HG03442 (cell line): ENCODE data around the gene EFNB1.
"Not testable (repeated sequence)": the region's sequence is repeated elsewhere in the genome, so short reads cannot be mapped to it uniquely, and the experiment has no call there.

Source experiments
- ATAC-seq: cut with Tn5 transposase; IDR thresholded peaks from one replicate; pipeline ENCODE4 v1.9.1; 2021; ENCODE audit warnings: mild to moderate bottlenecking, moderate library complexity; ENCODE audit not compliant: unreplicated experiment

Gene EFNB1

GRCh38 chrX:68828740-68829581 is at the start of gene EFNB1:
TSS of gene EFNB1 (plus strand) at chrX:68829021. CDS start at chrX:68829777, 756 bp downstream.
- peak; percentile 91 for ATAC-seq

DNA sequence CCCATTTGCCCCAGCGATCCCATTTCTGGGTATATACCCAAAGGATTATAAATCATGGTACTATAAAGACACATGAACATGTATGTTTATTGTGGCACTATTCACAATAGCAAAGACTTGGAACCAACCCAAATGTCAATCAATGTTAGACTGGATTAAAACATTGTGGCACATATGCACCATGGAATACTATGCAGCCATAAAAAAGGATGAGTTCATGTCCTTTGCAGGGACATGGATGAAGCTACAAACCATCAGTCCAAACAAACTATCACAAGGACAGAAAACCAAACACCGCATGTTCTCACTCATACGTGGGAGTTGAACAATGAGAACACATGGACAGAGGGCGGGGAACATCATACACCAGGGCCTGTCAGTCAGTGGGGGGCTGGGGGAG is 47.5 kb upstream of the EFNB1 start:
- not testable (repeated sequence) for ATAC-seq

- no peak for ATAC-seq
Measured at GRCh38 chrX:68784816-68785215, 44.0 kb upstream of the EFNB1 start.

DNA sequence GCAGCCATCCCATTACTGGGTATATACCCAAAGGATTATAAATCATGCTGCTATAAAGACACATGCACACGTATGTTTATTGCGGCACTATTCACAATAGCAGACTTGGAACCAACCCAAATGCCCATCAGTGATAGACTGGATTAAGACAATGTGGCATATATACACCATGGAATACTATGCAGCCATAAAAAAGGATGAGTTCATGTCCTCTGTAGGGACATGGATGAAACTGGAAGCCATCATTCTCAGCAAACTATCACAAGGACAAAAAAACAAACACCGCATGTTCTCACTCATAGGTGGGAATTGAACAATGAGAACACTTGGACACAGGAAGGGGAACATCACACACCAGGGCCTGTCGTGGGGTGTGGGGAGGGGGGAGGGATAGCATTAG is 42.2 kb upstream of the EFNB1 start:
- ATAC-seq: not testable (repeated sequence)

DNA sequence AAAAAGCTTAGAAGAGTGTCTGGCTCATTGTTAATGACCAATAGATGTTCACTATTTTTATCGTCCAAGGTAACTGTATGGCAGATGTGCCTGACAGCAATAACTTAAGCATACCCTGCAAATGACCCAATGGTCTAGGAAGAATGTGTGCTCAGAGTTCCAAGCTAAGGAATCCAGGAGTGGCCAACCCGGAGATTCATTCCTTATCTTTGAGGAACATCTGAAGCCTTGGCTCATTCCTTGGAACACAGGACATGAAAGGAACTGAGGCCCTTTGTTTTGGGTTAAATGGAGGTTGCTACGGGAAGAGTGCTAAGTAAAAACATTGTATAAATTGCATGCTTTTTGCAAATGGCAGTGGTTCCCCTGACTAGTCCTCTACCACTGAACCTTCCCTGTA is 38.9 kb upstream of the EFNB1 start:
- ATAC-seq: no peak

DNA sequence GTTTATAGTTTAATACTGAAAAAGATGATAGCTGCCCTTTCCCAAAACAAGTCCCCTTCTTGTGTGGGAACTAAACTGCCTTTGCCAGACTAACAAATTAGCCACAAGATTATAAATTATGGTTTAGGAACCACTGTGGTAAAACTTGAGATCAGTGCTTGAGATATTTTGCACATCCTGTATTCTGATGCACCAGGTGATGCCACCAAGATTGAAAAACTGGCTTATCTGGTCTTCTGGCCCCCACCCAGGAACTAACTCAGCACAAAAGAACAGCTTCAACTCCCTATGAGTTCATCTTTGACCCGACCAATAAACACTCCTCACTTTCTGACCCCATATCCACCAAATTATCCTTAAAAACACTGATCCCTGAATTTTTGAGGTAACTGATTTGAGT is 36.7 kb upstream of the EFNB1 start:
- ATAC-seq: no peak

DNA sequence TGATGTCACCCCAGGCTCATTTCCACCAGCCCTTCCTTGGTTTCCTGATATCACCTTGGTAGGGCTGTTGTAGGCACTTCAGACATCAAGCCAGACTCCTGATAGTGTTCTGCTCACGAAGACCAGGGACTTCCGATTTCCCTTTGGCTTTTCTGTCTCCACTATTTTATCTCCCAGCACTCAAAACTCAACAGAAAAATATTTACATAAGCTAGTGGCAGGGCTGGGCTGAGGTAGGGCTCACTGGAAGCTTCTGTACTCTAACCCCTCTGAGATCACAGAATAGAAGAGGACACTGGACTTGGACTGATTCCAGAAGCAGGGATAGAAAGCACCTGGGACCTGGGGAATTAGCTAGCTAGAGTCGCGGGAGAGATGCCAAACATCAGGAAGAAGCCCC is 34.4 kb upstream of the EFNB1 start:
- no peak for ATAC-seq

GRCh38 chrX:68795741-68796140 is 33.1 kb upstream of the EFNB1 start:
- ATAC-seq: no peak

- ATAC-seq: not testable (repeated sequence)
Measured at GRCh38 chrX:68798400-68798799, 30.4 kb upstream of the EFNB1 start.

- no peak for ATAC-seq
Measured at GRCh38 chrX:68801737-68802290, 27.0 kb upstream of the EFNB1 start.

DNA sequence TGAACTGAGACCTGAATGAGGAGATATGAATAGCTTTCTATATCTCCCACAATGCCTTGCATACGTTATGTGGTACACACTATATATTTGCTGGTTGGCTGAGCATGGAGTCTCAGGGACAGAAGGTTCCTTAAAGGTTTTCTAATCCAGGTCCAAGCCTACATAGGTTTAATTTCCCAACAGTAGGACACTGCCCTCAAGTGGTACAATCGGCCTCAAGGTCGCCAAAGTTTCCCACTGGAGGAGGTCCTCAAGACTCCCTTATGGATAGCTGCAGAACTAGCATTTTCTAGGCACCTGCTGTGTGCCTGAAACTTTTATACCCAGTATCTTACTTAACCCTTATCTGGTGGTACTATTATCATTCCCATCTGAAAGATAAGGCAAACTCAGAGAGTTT is 21.0 kb upstream of the EFNB1 start:
- ATAC-seq: no peak

DNA sequence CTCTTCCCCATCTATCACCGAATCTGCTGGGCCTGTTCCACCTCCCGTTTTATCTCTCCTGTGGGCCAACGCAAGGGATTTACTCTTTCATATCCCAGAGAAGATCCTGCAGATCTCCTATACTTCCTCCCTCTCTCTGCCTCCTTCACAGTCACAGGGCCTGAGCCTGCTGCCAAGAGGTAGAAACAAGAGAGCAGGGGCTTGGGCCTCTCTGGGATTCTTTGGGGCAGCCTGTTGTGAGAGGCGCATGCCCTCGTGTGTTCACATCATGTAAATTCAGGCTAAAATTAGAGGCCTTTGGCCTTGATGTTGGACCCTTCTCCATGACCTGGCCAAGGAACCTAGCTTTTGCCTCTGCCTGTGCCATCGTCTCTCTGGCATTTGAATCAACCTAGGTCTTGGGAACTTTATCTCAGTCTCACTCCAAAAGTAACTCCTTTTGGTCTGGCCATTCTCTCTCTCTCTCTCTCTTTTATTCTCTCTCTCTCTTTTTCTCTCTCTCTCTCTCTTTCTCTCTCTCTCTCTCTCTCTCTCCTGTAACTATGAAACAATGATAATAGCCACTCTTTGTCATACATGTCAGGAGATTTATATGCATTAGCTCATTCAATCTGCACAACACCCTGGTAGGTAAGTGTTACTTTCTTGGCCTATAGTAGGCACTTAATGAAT is 20.0 kb upstream of the EFNB1 start:
- no peak for ATAC-seq

GRCh38 chrX:68820476-68821110 is 8.2 kb upstream of the EFNB1 start:
- ATAC-seq: no peak

DNA sequence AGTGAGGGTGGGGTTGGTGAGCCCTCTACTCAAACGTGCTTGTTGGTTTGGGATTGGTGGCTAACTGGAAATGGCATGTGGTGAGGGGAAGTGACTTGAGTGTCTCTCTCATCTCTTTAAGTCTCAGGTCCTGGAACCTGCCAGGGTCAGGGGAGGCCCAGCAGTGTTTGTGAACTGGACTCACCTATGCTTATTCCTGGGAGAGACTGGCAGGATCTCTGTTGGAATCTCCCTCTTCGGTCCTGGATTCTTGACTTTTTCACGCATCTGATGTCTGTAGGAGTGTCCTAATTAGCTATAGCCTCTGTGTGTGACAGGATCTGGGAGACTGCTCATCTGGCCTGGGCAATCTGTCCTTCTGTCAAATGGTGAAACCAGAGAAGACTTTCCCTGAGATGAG is 7.2 kb upstream of the EFNB1 start:
- no peak for ATAC-seq

GRCh38 chrX:68822641-68823410 is 6.0 kb upstream of the EFNB1 start:
- ATAC-seq: no peak

GRCh38 chrX:68823413-68824151 is 5.2 kb upstream of the EFNB1 start:
- ATAC-seq: no peak

DNA sequence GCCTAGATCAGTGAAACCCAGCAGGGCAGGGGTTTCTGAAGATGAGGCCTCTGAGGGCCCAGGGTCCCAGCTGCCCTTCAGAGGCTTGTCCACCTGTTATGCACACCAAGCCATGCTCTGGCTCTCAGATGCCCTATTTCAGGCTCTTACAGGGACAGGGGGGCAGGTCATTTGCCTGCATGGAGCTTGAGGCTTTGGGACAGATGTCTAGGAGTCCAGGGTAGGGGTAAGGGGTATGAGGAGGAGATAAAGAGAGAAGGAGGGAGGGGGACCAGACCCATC is 4.7 kb upstream of the EFNB1 start:
- no peak for ATAC-seq

- no peak for ATAC-seq
Measured at GRCh38 chrX:68824565-68825125, 4.2 kb upstream of the EFNB1 start.

DNA sequence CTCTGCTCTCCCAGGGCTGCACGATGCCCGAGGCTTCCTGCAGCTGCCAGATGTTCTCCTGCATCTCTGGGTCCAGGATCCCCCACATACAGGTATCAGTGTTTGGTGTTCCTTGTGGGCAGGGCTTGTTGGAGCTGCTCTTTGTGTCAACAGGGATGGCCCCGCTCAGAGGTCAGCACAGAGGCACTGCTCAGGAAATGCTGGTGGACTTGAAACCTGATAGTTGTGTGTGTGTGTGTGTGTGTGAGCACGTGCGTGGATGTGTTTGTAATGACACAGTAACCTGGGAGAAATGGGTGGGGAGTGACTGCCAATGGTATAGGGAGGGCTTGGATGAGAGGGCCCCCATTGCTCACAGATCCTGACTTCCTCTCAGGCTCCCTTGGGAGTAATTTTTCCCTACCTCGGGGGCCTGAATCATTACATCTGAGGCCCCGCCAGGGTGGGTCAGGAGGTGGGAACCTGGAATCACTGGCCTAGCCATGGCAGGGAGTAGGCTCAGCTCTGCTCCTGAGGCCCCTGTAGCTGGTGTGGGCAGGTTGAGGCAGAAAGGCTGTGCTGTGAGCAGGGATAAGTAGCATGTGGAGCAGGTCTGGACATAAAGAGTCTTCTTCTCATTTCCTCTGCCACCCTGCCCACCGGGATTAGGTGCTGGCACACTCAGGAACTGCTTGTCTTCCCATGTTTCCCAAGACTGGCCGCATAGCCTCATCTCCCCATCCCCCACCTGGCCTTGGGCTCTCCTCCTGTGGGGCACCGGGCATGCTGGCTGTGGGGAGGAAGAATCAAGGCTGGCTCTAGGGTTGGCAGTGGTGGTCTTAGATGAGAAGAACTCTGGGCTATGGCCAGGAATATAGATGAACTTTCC is 2.5 kb upstream of the EFNB1 start:
- no peak for ATAC-seq
